GM12878 (cell line): ENCODE data around the gene SLC1A1. TPM values are rescaled to one million over a fixed set of nuclear protein-coding genes. Genes with fewer than 3 reads are reported as not detected.

ENCODE experiments used
- ATAC-seq: fragments of 200-7000 bp; cut with Tn5 transposase; 3 replicates; pipeline ENCODE4 v1.9.1; 2020; ENCODE audit warnings: mild to moderate bottlenecking, moderate library complexity
- BruUV-seq: library from RNA; stranded (reverse); fragments of 400-500 nt; replicated peaks from 2 replicates; lab custom pipeline; 2021; lab: Mats Ljungman, UMichigan
- CTCF ChIA-PET: fragments of 300-600 bp; sonication (Branson Sonifier 250); formaldehyde crosslinking; extraction: SDS; loops from one replicate; lab custom pipeline; 2021; ENCODE audit warnings: inconsistent platforms; lab: Yijun Ruan, JAX
- POLR2A ChIA-PET: fragments of 350-600 bp; formaldehyde crosslinking; extraction: SDS; loops from one replicate; lab custom pipeline; 2021; ENCODE audit warnings: inconsistent platforms; lab: Charles Lee
- RAD21 ChIA-PET: fragments of 300-600 bp; sonication (Branson Sonifier 250); formaldehyde crosslinking; loops from one replicate; lab custom pipeline; 2023; ENCODE audit warnings: antibody characterized with exemption; ENCODE audit not compliant: unreplicated experiment; lab: Charles Lee
- SMC1A ChIA-PET: fragments of 300-600 bp; sonication (Branson Sonifier 250); formaldehyde crosslinking; loops from one replicate; lab custom pipeline; 2023; ENCODE audit not compliant: unreplicated experiment, uncharacterized antibody; lab: Charles Lee
- DNase-seq: peaks from one replicate; pipeline ENCODE4 v3.0.0-alpha.2; 2011; ENCODE audit warnings: low read depth, low spot score
- FAIRE-seq: peaks from 3 replicates; lab custom pipeline; 2011; peaks lifted over from hg19 to GRCh38; lab: Jason Lieb, UNC
- H2AFZ ChIP-seq: 2 replicates; pipeline ENCODE4 v1.6.0; 2011; ENCODE audit warnings: low read depth, low read length, control low read depth; ENCODE audit not compliant: control insufficient read depth
- H3K27ac ChIP-seq: 2 replicates; pipeline ENCODE4 v1.5.1; 2011; ENCODE audit warnings: control low read depth; ENCODE audit not compliant: control insufficient read depth, insufficient read depth
- H3K27me3 ChIP-seq, 2 experiments: replicated peaks in 1 of 2; 2 replicates each; pipeline versions ENCODE4 v1.6.0 to v1.6.1; 2011; ENCODE audit warnings: low read length in 1 of 2; ENCODE audit not compliant: control insufficient read depth in 2 of 2, insufficient read depth in 2 of 2
- H3K36me3 ChIP-seq, 2 experiments: 2 replicates each; pipeline ENCODE4 v1.5.1; 2011; ENCODE audit warnings: low read length in 1 of 2; ENCODE audit not compliant: control insufficient read depth in 2 of 2, insufficient read depth in 2 of 2
- H3K4me1 ChIP-seq: 2 replicates; pipeline ENCODE4 v1.6.1; 2011; ENCODE audit warnings: mild to moderate bottlenecking, low read length, moderate library complexity, mixed read lengths; ENCODE audit not compliant: control insufficient read depth, insufficient read depth
- H3K4me2 ChIP-seq: 2 replicates; pipeline ENCODE4 v1.6.0; 2011; ENCODE audit warnings: control low read depth; ENCODE audit not compliant: control insufficient read depth, insufficient read depth
- H3K4me3 ChIP-seq: fragments of 200-600 bp; sonication (generic); 2 replicates; pipeline ENCODE4 v1.5.1; 2016
- H3K79me2 ChIP-seq: 2 replicates; pipeline ENCODE4 v1.6.0; 2011; ENCODE audit warnings: low read length; ENCODE audit not compliant: control insufficient read depth, insufficient read depth
- H3K9ac ChIP-seq: 2 replicates; pipeline ENCODE4 v1.8.0; 2011; ENCODE audit warnings: low read length, control low read depth, mixed read lengths; ENCODE audit not compliant: control insufficient read depth, insufficient read depth
- H3K9me3 ChIP-seq: replicated peaks from 3 replicates; pipeline ENCODE4 v1.5.1; 2011; ENCODE audit warnings: mild to moderate bottlenecking, low read length; ENCODE audit not compliant: control insufficient read depth, insufficient read depth
- H4K20me1 ChIP-seq: 2 replicates; pipeline ENCODE4 v1.6.0; 2011; ENCODE audit not compliant: control insufficient read depth, insufficient read depth
- BMI1 ChIP-seq: fragments of 450-650 bp; IDR thresholded peaks from 2 replicates; pipeline ENCODE4 v1.6.1; 2016; ENCODE audit warnings: mild to moderate bottlenecking, moderate library complexity, borderline replicate concordance
- CEBPB ChIP-seq, 2 experiments: fragments of 150-350 bp in 1 of 2; IDR thresholded peaks; 2 replicates each; pipeline ENCODE4 v1.6.1; 2012 to 2014; ENCODE audit warnings: low read depth in 2 of 2, low read length in 2 of 2, borderline replicate concordance in 1 of 2, inconsistent platforms in 1 of 2
- CREM ChIP-seq: IDR thresholded peaks from 2 replicates; pipeline ENCODE4 v1.6.1; 2014; ENCODE audit warnings: antibody characterized with exemption, low read depth
- ETV6 ChIP-seq, 2 experiments: fragments of 450-650 bp in 1 of 2; IDR thresholded peaks in 1 of 2; conservative IDR thresholded peaks in 1 of 2; 2 replicates each; pipeline ENCODE4 v1.6.1; 2014; ENCODE audit warnings: antibody characterized with exemption in 1 of 2, borderline replicate concordance in 1 of 2, low read depth in 1 of 2, mild to moderate bottlenecking in 1 of 2, moderate library complexity in 1 of 2
- HDGF ChIP-seq: fragments of 450-650 bp; IDR thresholded peaks from 2 replicates; pipeline ENCODE4 v1.6.1; 2016; ENCODE audit warnings: antibody characterized with exemption
- HSF1 ChIP-seq: fragments of 150-350 bp; IDR thresholded peaks from 2 replicates; pipeline ENCODE4 v1.6.1; 2014; ENCODE audit warnings: mild to moderate bottlenecking, low read depth, low read length
- MEF2A ChIP-seq: IDR thresholded peaks from 2 replicates; pipeline ENCODE4 v1.6.1; 2011; ENCODE audit warnings: low read depth, mild to moderate bottlenecking, low read length, moderate library complexity; ENCODE audit not compliant: insufficient read depth
- MYB ChIP-seq: fragments of 150-350 bp; IDR thresholded peaks from 2 replicates; pipeline ENCODE4 v1.6.1; 2014; ENCODE audit warnings: mild to moderate bottlenecking, low read depth, low read length, borderline replicate concordance
- NFYB ChIP-seq: IDR thresholded peaks from 2 replicates; pipeline ENCODE4 v1.6.1; 2011; ENCODE audit warnings: low read depth, mild to moderate bottlenecking, low read length, improper control_type of control experiment, moderate library complexity; ENCODE audit not compliant: insufficient read depth
- PAX5 ChIP-seq: IDR thresholded peaks from 2 replicates; pipeline ENCODE4 v1.6.1; 2011; ENCODE audit warnings: low read depth, low read length, borderline replicate concordance
- RCOR1 ChIP-seq: conservative IDR thresholded peaks from 2 replicates; pipeline ENCODE4 v1.6.1; 2012; ENCODE audit warnings: low read depth, low read length, improper control_type of control experiment
- YY1 ChIP-seq: IDR thresholded peaks from 2 replicates; pipeline ENCODE4 v1.6.1; 2011; ENCODE audit warnings: low read depth, mild to moderate bottlenecking, low read length
- ZNF384 ChIP-seq: IDR thresholded peaks from 2 replicates; pipeline ENCODE4 v1.6.1; 2012; ENCODE audit warnings: low read depth, mild to moderate bottlenecking, low read length, improper control_type of control experiment, borderline replicate concordance
- WGBS: methylation state at CpG from one replicate; pipeline ENCODE4 v1.1.6; 2016; ENCODE audit warnings: low lambda C conversion rate; ENCODE audit not compliant: insufficient replicate concordance, insufficient coverage; ENCODE audit errors: missing lambda C conversion rate; 5-methylcytosine and 5-hydroxymethylcytosine counted together
- in situ Hi-C: fragments of 300-500 bp; cut with MboI; formaldehyde crosslinking; loops from 9 replicates; pipeline ENCODE4 v1.14.3; 2018; ENCODE audit warnings: mixed read lengths
- intact Hi-C: fragments of 100-400 bp; cut with micrococcal nuclease; formaldehyde crosslinking; loops from one replicate; pipeline ENCODE4 v1.14.2; 2022; ENCODE audit not compliant: unreplicated experiment
- polyA plus RNA-seq, 11 experiments: library from polyadenylated mRNA; depleted of rRNA in 4 of 11; unstranded in 6 of 11; stranded (reverse) in 5 of 11; fragments of >200 nt; fragmentation: Nextera tagmentation in 4 of 11; fragmentation: Illumina TruSeq in 1 of 11; extraction: Ambion mirVana in 4 of 11; extraction: Trizol in 1 of 11; gene quantifications; 1 replicate in 1 of 11; 2 replicates in 10 of 11; pipeline versions ENCODE4 v1.2.1 to v1.2.3, GENCODE V29; 2011 to 2016; ENCODE audit warnings: inconsistent platforms in 2 of 11, missing spikeins in 2 of 11, low read depth in 1 of 11
- total RNA-seq, 4 experiments: library from RNA; depleted of rRNA in 3 of 4; stranded (reverse); fragments of >200 nt in 3 of 4; fragmentation: Illumina TruSeq in 1 of 4; extraction: Trizol in 1 of 4; gene quantifications; 2 replicates each; pipeline versions ENCODE4 v1.2.1 to v1.2.3, GENCODE V29; 2013 to 2021

Gene SLC1A1
- total and polyA plus RNA-seq, 10 of the 15 experiments (the other 5 are each of a cell fraction or from before 2014, with no cell fraction given), result 4.2 to 24.9 (median 18.3) TPM

GRCh38 chr9:4520055-4520454 lies 29.8 kb downstream of the SLC1A1 start:
- Histone ChIP-seq H3K9ac (no peak overlapping the region), H4K20me1 (no peaks in the 10 kb centered on the region), H3K27ac (no peak overlapping the region), H3K27me3 (no peaks in the 10 kb centered on the region), H3K4me3 (no peak overlapping the region), H3K79me2 (peaks cover 8% of the 10 kb centered on the region), H3K4me2 (no peak overlapping the region), H3K9me3 (peaks cover 9% of the 10 kb centered on the region), H3K36me3 (no peaks in the 10 kb centered on the region), H3K4me1 (peaks cover 41% of the 10 kb centered on the region), H2AFZ (no peak overlapping the region)
- DNase-seq (no peak), ATAC-seq (no peak), FAIRE-seq (no peak)
- CTCF ChIA-PET, result interaction anchor here (1.2 to 1.4 kb wide), 3 partner anchors 11 to 30 kb away, joined by 3 to 4 read pairs (median 3); no protein-coding TSS in a partner anchor
- TF ChIP-seq BMI1 (no peak), HDGF (no peak), NFYB (peak; percentile 56)
- in situ Hi-C loops (no loop called here), intact Hi-C loops (no loop called here)
- RAD21 ChIA-PET, result interaction anchor here (1.2 kb wide), 1 partner anchor 29 kb away, joined by 8 read pairs; no protein-coding TSS in a partner anchor
- SMC1A ChIA-PET, result interaction anchor here (1.1 to 4.2 kb wide), 7 partner anchors 14 to 134 kb away, joined by 3 to 20 read pairs (median 5); no protein-coding TSS in a partner anchor
- WGBS, result 61% methylated on average over 2 of the region's 2 CpGs
- no TSS peak for BruUV-seq
- POLR2A ChIA-PET, result interaction anchor here (0.8 to 1.3 kb wide), 3 partner anchors 18 to 30 kb away, joined by 3 to 4 read pairs (median 3); partner anchors contain the start of gene SLC1A1

GRCh38 chr9:4530375-4530774 lies 40.1 kb downstream of the SLC1A1 start:
- no peaks in the 10 kb centered on the region for H3K36me3 ChIP-seq
- H2AFZ ChIP-seq, result no peak overlapping the region
- no peaks in the 10 kb centered on the region for H3K27me3 ChIP-seq
- FAIRE-seq (peak; percentile 71), ATAC-seq (peak; percentile 98), DNase-seq (peak; percentile 57)
- H3K4me3 ChIP-seq, result no peak overlapping the region
- ChIA-PET RAD21 (no interaction called here), SMC1A (no interaction called here), POLR2A (no interaction called here), CTCF (no interaction called here)
- H3K9ac ChIP-seq, result no peak overlapping the region
- BruUV-seq, result no TSS peak
- H3K79me2 ChIP-seq, result no peaks in the 10 kb centered on the region; the same call in none of the 2 replicates
- H3K27ac ChIP-seq, result no peak overlapping the region
- WGBS, result 36% methylated on average over 6 of the region's 6 CpGs
- peaks cover 2% of the 10 kb centered on the region; the same call in 1 of the 3 replicates for H3K9me3 ChIP-seq
- no peaks in the 10 kb centered on the region for H4K20me1 ChIP-seq
- in situ Hi-C loops (no loop called here), intact Hi-C loops (no loop called here)
- peaks cover 7% of the 10 kb centered on the region for H3K4me1 ChIP-seq
- peak overlapping the region; percentile 26; the same call in 1 of the 2 replicates for H3K4me2 ChIP-seq
- TF ChIP-seq YY1 (no peak), CEBPB (IDR thresholded peaks at IDR 0.05; ENCODE audit: borderline replicate concordance in 1 of 2, low read depth in 2 of 2, low read length in 2 of 2) (peak in 1 of 2 experiments; percentile 59; a peak in 1 of 4 replicates), PAX5 (peak; percentile 42; the same call in 1 of the 2 replicates), MYB (no peak), ZNF384 (no peak), HSF1 (no peak), ETV6 (conservative IDR thresholded peaks at IDR 0.05 in 1 of 2, IDR thresholded peaks at IDR 0.05 in 1 of 2; ENCODE audit: borderline replicate concordance in 1 of 2, low read depth in 1 of 2) (peak in 1 of 2 experiments; percentile 56; a peak in 1 of 4 replicates), RCOR1 (no peak), MEF2A (peak; percentile 97), CREM (peak; percentile 74)
